ENCODE results near the gene TSPAN3. TPM values are rescaled to one million over a fixed set of nuclear protein-coding genes. Genes with fewer than 3 reads are reported as not detected.

The TSPAN3 gene
- total and polyA plus RNA-seq, 2 donors (not counting 3 experiments of a cell fraction or from before 2014, with no cell fraction given): 215 to 606 TPM

GRCh38 chr15:77025083-77025901 lies 45.6 kb downstream of the TSPAN3 start:
- FAIRE-seq (no peak), DNase-seq (ENCODE audit: low read depth, low spot score) (no peak)
- TF ChIP-seq POLR2AphosphoS5 (IDR thresholded peaks at IDR 0.05; ENCODE audit: insufficient read depth, low read depth, low read length) (no peak), EZH2 (IDR thresholded peaks at IDR 0.05; ENCODE audit: borderline replicate concordance, low read depth, low read length, severe bottlenecking) (no peak), CTCF (IDR thresholded peaks at IDR 0.05; ENCODE audit: extremely low read depth in 1 of 2, insufficient read depth in 1 of 2, low read depth in 1 of 2, low read length in 2 of 2) (no peak), POLR2A (IDR thresholded peaks at IDR 0.05; ENCODE audit: low read depth, low read length) (no peak), MAX (IDR thresholded peaks at IDR 0.05; ENCODE audit: insufficient read depth, insufficient read length) (no peak)
- H3K9me3 ChIP-seq (replicated peaks; ENCODE audit: control insufficient read depth, insufficient read depth, low read length): no peaks in the 10 kb centered on the region
- no peak overlapping the region for H2AFZ ChIP-seq (ENCODE audit: low read depth, low read length)
- H3K36me3 ChIP-seq (ENCODE audit: control insufficient read depth in 2 of 2, extremely low read depth in 1 of 2, insufficient read depth in 2 of 2, low read length in 2 of 2): no peaks in the 10 kb centered on the region
- intact Hi-C loops (cut with micrococcal nuclease) (loop anchor here (2.0 kb wide), 1 partner anchor 82 kb away; no protein-coding TSS in a partner anchor), dilution Hi-C loops (cut with MboI; ENCODE audit: extremely low pct_ligation_motif_present, low sequenced_read_pairs) (no loop called here)
- H4K20me1 ChIP-seq (replicated peaks; ENCODE audit: control insufficient read depth, extremely low read depth, insufficient read depth, low read length): no peaks in the 10 kb centered on the region
- H3K27ac ChIP-seq (ENCODE audit: insufficient read depth, low read depth, low read length): no peak overlapping the region
- BruUV-seq (replicated peaks): no TSS peak
- peaks cover 11% of the 10 kb centered on the region for H3K4me1 ChIP-seq (ENCODE audit: control insufficient read depth, extremely low read depth, insufficient read depth, low read length)
- POLR2A ChIA-PET: no interaction called here
- CTCF ChIA-PET: interaction anchor here (0.6 to 4.3 kb wide), 14 partner anchors 10 to 796 kb away, joined by 3 to 45 read pairs (median 6); no protein-coding TSS in a partner anchor
- H3K9ac ChIP-seq (replicated peaks; ENCODE audit: extremely low read depth, insufficient read depth, low read length): no peak overlapping the region
- H3K4me3 ChIP-seq (replicated peaks in 1 of 3; ENCODE audit: insufficient read depth in 1 of 3, low read depth in 1 of 3, low read length in 3 of 3): no peak overlapping the region
- H3K9me1 ChIP-seq (replicated peaks; ENCODE audit: control insufficient read depth, extremely low read depth, insufficient read depth, low read length): no peaks in the 10 kb centered on the region
- no peaks in the 10 kb centered on the region for H3K79me2 ChIP-seq (ENCODE audit: control insufficient read depth, insufficient read depth, low read length)
- H3K27me3 ChIP-seq (ENCODE audit: control insufficient read depth in 2 of 2, insufficient read depth in 2 of 2, low read length in 2 of 2): no peaks in the 10 kb centered on the region
- H3K4me2 ChIP-seq (ENCODE audit: insufficient read depth, low read length): no peak overlapping the region

Measured in endothelial cell of umbilical vein (primary cell).